ENCODE data around the gene MAD1L1. TPM values are rescaled to one million over a fixed set of nuclear protein-coding genes. Genes with fewer than 3 reads are reported as not detected.
A peak's percentile ranks its signal among the peaks of the same experiment; 100 is the strongest.

MAD1L1 gene
- total RNA-seq, 2 experiments from 2014 or later: 40.0 to 44.7 TPM

DNA sequence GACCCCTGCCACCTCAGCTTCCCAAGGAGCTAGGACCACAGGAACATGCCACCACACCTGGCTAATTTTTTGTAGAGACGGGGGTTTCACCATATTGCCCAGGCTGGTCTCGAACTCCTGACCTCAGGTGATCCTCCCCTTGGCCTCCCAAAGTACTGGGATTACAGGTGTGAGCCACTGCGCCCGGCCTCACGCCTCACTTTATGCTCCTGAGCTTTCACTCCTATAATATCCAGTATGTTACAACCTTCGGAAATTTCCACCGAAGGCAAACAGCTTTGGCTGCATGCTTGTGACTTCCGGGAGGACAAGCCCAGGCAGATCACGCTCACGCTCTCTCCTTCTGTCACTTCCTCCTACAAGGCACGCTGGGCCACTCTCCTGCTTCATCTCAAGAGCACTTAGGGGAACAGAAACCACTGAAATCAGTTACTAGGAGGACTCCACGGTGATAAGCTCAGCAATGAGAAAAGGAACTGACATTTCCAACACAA is 4.4 kb upstream of the MAD1L1 start:
- H3K4me1 Mint-ChIP-seq (ENCODE audit: low read depth): peaks cover 25% of the 10 kb centered on the region
- intact Hi-C loops (cut with micrococcal nuclease): no loop called here
- CTCF ChIA-PET: interaction anchor here (1.6 kb wide), 1 partner anchor 111 kb away, joined by 5 read pairs; no protein-coding TSS in a partner anchor
- H3K4me3 Mint-ChIP-seq: no peak overlapping the region
- DNase-seq (no peak), ATAC-seq (no peak)
- peak overlapping the region; percentile 59 for H3K27ac Mint-ChIP-seq
- POLR2A ChIA-PET: no interaction called here
- H3K36me3 Mint-ChIP-seq (ENCODE audit: low read depth): peaks cover 42% of the 10 kb centered on the region
- no peaks in the 10 kb centered on the region for H3K27me3 Mint-ChIP-seq
- no peaks in the 10 kb centered on the region for H3K9me3 Mint-ChIP-seq
- TF ChIP-seq, protein P1, sequence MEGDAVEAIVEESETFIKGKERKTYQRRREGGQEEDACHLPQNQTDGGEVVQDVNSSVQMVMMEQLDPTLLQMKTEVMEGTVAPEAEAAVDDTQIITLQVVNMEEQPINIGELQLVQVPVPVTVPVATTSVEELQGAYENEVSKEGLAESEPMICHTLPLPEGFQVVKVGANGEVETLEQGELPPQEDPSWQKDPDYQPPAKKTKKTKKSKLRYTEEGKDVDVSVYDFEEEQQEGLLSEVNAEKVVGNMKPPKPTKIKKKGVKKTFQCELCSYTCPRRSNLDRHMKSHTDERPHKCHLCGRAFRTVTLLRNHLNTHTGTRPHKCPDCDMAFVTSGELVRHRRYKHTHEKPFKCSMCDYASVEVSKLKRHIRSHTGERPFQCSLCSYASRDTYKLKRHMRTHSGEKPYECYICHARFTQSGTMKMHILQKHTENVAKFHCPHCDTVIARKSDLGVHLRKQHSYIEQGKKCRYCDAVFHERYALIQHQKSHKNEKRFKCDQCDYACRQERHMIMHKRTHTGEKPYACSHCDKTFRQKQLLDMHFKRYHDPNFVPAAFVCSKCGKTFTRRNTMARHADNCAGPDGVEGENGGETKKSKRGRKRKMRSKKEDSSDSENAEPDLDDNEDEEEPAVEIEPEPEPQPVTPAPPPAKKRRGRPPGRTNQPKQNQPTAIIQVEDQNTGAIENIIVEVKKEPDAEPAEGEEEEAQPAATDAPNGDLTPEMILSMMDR (IDR thresholded peaks at IDR 0.05): no peak

DNA sequence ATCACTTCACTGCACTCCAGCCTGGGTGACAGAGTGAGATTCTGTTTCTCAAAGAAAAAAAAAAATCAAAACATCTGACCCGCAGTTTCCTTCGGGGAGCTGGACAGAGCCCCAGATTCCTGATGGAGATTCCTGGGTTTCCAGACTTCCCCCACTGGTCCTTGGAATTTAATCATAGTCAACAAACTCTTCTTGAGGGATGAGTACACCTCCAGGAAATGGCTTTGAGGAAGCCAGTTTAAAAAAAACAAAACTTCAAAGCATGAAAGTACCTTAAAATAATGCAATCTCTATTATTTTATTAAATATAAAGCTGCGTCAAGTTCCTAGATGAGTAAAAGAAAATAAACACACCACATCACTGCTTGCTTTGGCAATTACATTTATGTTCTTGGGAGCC is 1.2 kb upstream of the MAD1L1 start:
- CTCF ChIA-PET: no interaction called here
- Mint-ChIP-seq H3K4me3 (peak overlapping the region; percentile 46), H3K27ac (no peak overlapping the region), H3K27me3 (no peaks in the 10 kb centered on the region), H3K9me3 (no peaks in the 10 kb centered on the region), H3K36me3 (ENCODE audit: low read depth) (peaks cover 35% of the 10 kb centered on the region), H3K4me1 (ENCODE audit: low read depth) (peaks cover 29% of the 10 kb centered on the region)
- no peak for DNase-seq
- POLR2A ChIA-PET: interaction anchor here (0.7 kb wide), 1 partner anchor 664 kb away, joined by 3 read pairs; no protein-coding TSS in a partner anchor
- TF ChIP-seq, protein P1 (IDR thresholded peaks at IDR 0.05): no peak
- intact Hi-C loops (cut with micrococcal nuclease): no loop called here
- ATAC-seq: no peak

GRCh38 chr7:2231992-2232765 is 566 bp downstream of the MAD1L1 start:
- ChIA-PET POLR2A (interaction anchor here (0.6 to 3.5 kb wide), 5 partner anchors 8 to 122 kb away, joined by 3 to 30 read pairs (median 3); partner anchors contain the start of genes EIF3B, MRM2 and NUDT1), CTCF (interaction anchor here (0.7 to 2.0 kb wide), 5 partner anchors 9 to 192 kb away, joined by 3 to 14 read pairs (median 3); partner anchors contain the start of genes MRM2 and NUDT1)
- DNase-seq (peak; percentile 39), ATAC-seq (peak; percentile 37)
- peak overlapping the region; percentile 89 for H3K4me3 Mint-ChIP-seq
- TF ChIP-seq, protein P1 (IDR thresholded peaks at IDR 0.05): no peak
- peaks cover 31% of the 10 kb centered on the region for H3K4me1 Mint-ChIP-seq (ENCODE audit: low read depth)
- H3K27me3 Mint-ChIP-seq: no peaks in the 10 kb centered on the region
- peaks cover 28% of the 10 kb centered on the region for H3K36me3 Mint-ChIP-seq (ENCODE audit: low read depth)
- no peaks in the 10 kb centered on the region for H3K9me3 Mint-ChIP-seq
- H3K27ac Mint-ChIP-seq: peak overlapping the region; percentile 79
- intact Hi-C loops (cut with micrococcal nuclease): no loop called here

DNA sequence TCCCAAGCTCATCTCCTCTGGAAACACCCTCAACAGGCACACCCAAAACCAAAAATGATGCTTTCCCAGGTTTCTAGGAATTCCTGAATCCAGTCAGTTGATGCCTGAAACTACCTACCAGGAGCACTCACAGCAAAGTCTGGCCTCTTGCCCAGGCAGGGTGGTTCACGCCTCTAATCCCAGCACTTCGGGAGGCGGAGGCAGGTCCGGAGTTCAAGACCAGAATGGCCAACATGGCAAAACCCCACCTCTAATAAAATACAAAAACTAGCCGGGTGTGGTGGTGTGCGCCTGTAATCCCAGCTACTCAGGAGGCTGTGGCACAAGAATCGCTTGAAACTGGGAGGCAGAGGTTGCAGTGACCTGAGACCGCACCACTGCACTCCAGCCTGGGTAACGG is 1.9 kb downstream of the MAD1L1 start:
- no peak overlapping the region for H3K4me3 Mint-ChIP-seq
- no peaks in the 10 kb centered on the region for H3K27me3 Mint-ChIP-seq
- DNase-seq: no peak
- intact Hi-C loops (cut with micrococcal nuclease): no loop called here
- peaks cover 31% of the 10 kb centered on the region for H3K4me1 Mint-ChIP-seq (ENCODE audit: low read depth)
- H3K36me3 Mint-ChIP-seq (ENCODE audit: low read depth): peaks cover 26% of the 10 kb centered on the region
- H3K27ac Mint-ChIP-seq: no peak overlapping the region
- POLR2A ChIA-PET: interaction anchor here (3.5 kb wide), 1 partner anchor 11 kb away, joined by 30 read pairs; the partner anchor contains the start of genes MRM2 and NUDT1
- CTCF ChIA-PET: interaction anchor here (1.4 kb wide), 1 partner anchor 36 kb away, joined by 3 read pairs; no protein-coding TSS in a partner anchor
- H3K9me3 Mint-ChIP-seq: no peaks in the 10 kb centered on the region
- TF ChIP-seq, protein P1 (IDR thresholded peaks at IDR 0.05): no peak
- no peak for ATAC-seq

DNA sequence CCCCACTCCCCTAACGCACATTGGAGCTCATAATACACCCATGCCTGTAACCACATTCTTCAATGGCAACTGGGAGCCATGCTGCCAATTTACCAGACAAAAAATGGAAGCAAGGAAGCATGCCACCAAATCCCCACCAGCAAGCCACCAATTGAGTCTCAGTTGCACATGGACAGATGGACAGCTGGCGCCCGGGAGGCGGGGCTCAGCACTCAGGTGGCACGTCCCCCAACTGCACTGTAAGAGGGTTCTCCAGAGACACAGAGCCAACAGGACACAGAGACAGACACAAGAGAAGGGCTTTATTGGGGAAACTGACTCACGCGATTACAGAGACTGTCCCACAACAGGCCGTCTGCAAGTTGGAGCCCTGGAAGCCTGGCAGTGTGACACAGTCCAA is 2.5 kb downstream of the MAD1L1 start:
- ATAC-seq (no peak), DNase-seq (no peak)
- no peaks in the 10 kb centered on the region for H3K9me3 Mint-ChIP-seq
- peaks cover 27% of the 10 kb centered on the region for H3K36me3 Mint-ChIP-seq (ENCODE audit: low read depth)
- peaks cover 29% of the 10 kb centered on the region for H3K4me1 Mint-ChIP-seq (ENCODE audit: low read depth)
- CTCF ChIA-PET: no interaction called here
- no peak overlapping the region for H3K4me3 Mint-ChIP-seq
- POLR2A ChIA-PET: interaction anchor here (3.5 kb wide), 1 partner anchor 11 kb away, joined by 30 read pairs; the partner anchor contains the start of genes MRM2 and NUDT1
- no peaks in the 10 kb centered on the region for H3K27me3 Mint-ChIP-seq
- intact Hi-C loops (cut with micrococcal nuclease): no loop called here
- no peak overlapping the region for H3K27ac Mint-ChIP-seq
- TF ChIP-seq, protein P1 (IDR thresholded peaks at IDR 0.05): no peak

Data from activated CD8-positive, alpha-beta T cell treated with anti-CD3 and anti-CD28 coated beads for 36 hours (primary cell).